MM.1S (cell line): Measurements from ENCODE around the gene NANOGP8.

Experiments used
- DNase-seq: peaks from one replicate; pipeline ENCODE4 v3.0.0-alpha.2; 2015
- H2AFZ ChIP-seq: fragments of 300-600 bp; sonication (generic); 2 replicates; pipeline ENCODE4 v1.6.0; 2016; ENCODE audit warnings: antibody characterized with exemption, low read length
- H3F3A ChIP-seq: fragments of 300-600 bp; sonication (generic); 2 replicates; pipeline ENCODE4 v1.6.1; 2016; ENCODE audit warnings: mild to moderate bottlenecking, antibody characterized with exemption, low read length, moderate library complexity, mixed read lengths; ENCODE audit not compliant: insufficient read depth
- H3K27ac ChIP-seq: fragments of 300-600 bp; sonication (generic); 2 replicates; pipeline ENCODE4 v1.5.1; 2016; ENCODE audit warnings: mild to moderate bottlenecking, low read length
- H3K27me3 ChIP-seq: fragments of 300-600 bp; sonication (generic); replicated peaks from 2 replicates; pipeline ENCODE4 v1.6.0; 2016; ENCODE audit warnings: low read length; ENCODE audit not compliant: insufficient read depth
- H3K36me3 ChIP-seq: fragments of 300-600 bp; sonication (generic); replicated peaks from 2 replicates; pipeline ENCODE4 v1.6.1; 2016; ENCODE audit warnings: mild to moderate bottlenecking, low read length, mixed read lengths; ENCODE audit not compliant: insufficient read depth
- H3K4me1 ChIP-seq: fragments of 300-600 bp; sonication (generic); 2 replicates; pipeline ENCODE4 v1.6.1; 2016; ENCODE audit warnings: low read length, mixed read lengths
- H3K4me2 ChIP-seq: fragments of 300-600 bp; sonication (generic); 2 replicates; pipeline ENCODE4 v1.6.0; 2016; ENCODE audit warnings: low read depth, low read length
- H3K4me3 ChIP-seq: fragments of 300-600 bp; sonication (generic); 2 replicates; pipeline ENCODE4 v1.5.1; 2016; ENCODE audit warnings: low read length, mixed read lengths
- H3K79me2 ChIP-seq: fragments of 300-600 bp; sonication (generic); 2 replicates; pipeline ENCODE4 v1.6.1; 2016; ENCODE audit warnings: mixed run types, low read length, mixed read lengths
- H3K9ac ChIP-seq: fragments of 300-600 bp; sonication (generic); 2 replicates; pipeline ENCODE4 v1.6.1; 2016; ENCODE audit warnings: low read length, mixed read lengths
- H3K9me2 ChIP-seq: fragments of 300-600 bp; sonication (generic); replicated peaks from 2 replicates; pipeline ENCODE4 v1.6.1; 2016; ENCODE audit warnings: mild to moderate bottlenecking, low read length, mixed read lengths; ENCODE audit not compliant: insufficient read depth
- H3K9me3 ChIP-seq: fragments of 300-600 bp; sonication (generic); replicated peaks from 2 replicates; pipeline ENCODE4 v1.6.1; 2016; ENCODE audit warnings: mild to moderate bottlenecking, low read length, mixed read lengths; ENCODE audit not compliant: insufficient read depth
- H4K20me1 ChIP-seq: fragments of 300-600 bp; sonication (generic); 2 replicates; pipeline ENCODE4 v1.6.1; 2016; ENCODE audit warnings: mild to moderate bottlenecking, low read length, moderate library complexity, mixed read lengths; ENCODE audit not compliant: insufficient read depth
- CTCF ChIP-seq: fragments of 300-600 bp; sonication (generic); IDR thresholded peaks from 2 replicates; pipeline ENCODE4 v1.5.1; 2016; ENCODE audit warnings: antibody characterized with exemption, low read length, mixed read lengths
- EZH2 ChIP-seq: fragments of 300-600 bp; sonication (generic); optimal IDR thresholded peaks from 2 replicates; pipeline ENCODE3; 2017; ENCODE audit warnings: low read depth, mild to moderate bottlenecking, antibody characterized with exemption, low read length, mixed read lengths
- EZH2phosphoT487 ChIP-seq: fragments of 300-600 bp; sonication (generic); IDR thresholded peaks from 2 replicates; pipeline ENCODE4 v1.6.1; 2018; ENCODE audit warnings: antibody characterized with exemption, low read length

Gene NANOGP8

GRCh38 chr15:35101335-35101734 lies 16.2 kb upstream of the NANOGP8 start:
- no peaks in the 10 kb centered on the region for H3K27me3 ChIP-seq
- H4K20me1 ChIP-seq = no peaks in the 10 kb centered on the region
- TF ChIP-seq EZH2 (no peak), CTCF (no peak), EZH2phosphoT487 (no peak)
- no peak overlapping the region for H3K27ac ChIP-seq
- no peak overlapping the region for H3K4me2 ChIP-seq
- no peaks in the 10 kb centered on the region for H3F3A ChIP-seq
- H3K36me3 ChIP-seq = no peaks in the 10 kb centered on the region
- no peaks in the 10 kb centered on the region for H3K79me2 ChIP-seq
- no peak overlapping the region for H2AFZ ChIP-seq
- no peaks in the 10 kb centered on the region for H3K9me3 ChIP-seq
- no peak overlapping the region for H3K4me3 ChIP-seq
- H3K4me1 ChIP-seq = no peaks in the 10 kb centered on the region
- no peak for DNase-seq
- H3K9me2 ChIP-seq = no peaks in the 10 kb centered on the region
- no peak overlapping the region for H3K9ac ChIP-seq

GRCh38 chr15:35098737-35099136 lies 13.6 kb upstream of the NANOGP8 start:
- H3K9me2 ChIP-seq = no peaks in the 10 kb centered on the region
- no peak for DNase-seq
- no peak overlapping the region for H2AFZ ChIP-seq
- no peaks in the 10 kb centered on the region for H3K4me1 ChIP-seq
- no peaks in the 10 kb centered on the region for H3K27me3 ChIP-seq
- no peaks in the 10 kb centered on the region for H3K79me2 ChIP-seq
- H3K9me3 ChIP-seq = no peaks in the 10 kb centered on the region
- no peak overlapping the region for H3K4me2 ChIP-seq
- TF ChIP-seq EZH2phosphoT487 (no peak), CTCF (no peak)
- no peaks in the 10 kb centered on the region for H4K20me1 ChIP-seq
- no peak overlapping the region for H3K4me3 ChIP-seq
- no peak overlapping the region for H3K27ac ChIP-seq
- no peaks in the 10 kb centered on the region for H3F3A ChIP-seq
- H3K36me3 ChIP-seq = no peaks in the 10 kb centered on the region
- no peak overlapping the region for H3K9ac ChIP-seq

- Histone ChIP-seq H3K4me1 (no peaks in the 10 kb centered on the region), H3K9me2 (no peaks in the 10 kb centered on the region), H3K79me2 (no peaks in the 10 kb centered on the region), H4K20me1 (no peaks in the 10 kb centered on the region), H3K36me3 (no peaks in the 10 kb centered on the region), H3K9ac (no peak overlapping the region), H3K4me3 (no peak overlapping the region), H3F3A (no peaks in the 10 kb centered on the region), H3K27ac (no peak overlapping the region), H2AFZ (no peak overlapping the region), H3K9me3 (no peaks in the 10 kb centered on the region), H3K4me2 (no peak overlapping the region), H3K27me3 (no peaks in the 10 kb centered on the region)
- DNase-seq = no peak
- TF ChIP-seq CTCF (no peak), EZH2phosphoT487 (no peak), EZH2 (no peak)
Observed at GRCh38 chr15:35095941-35096340, 10.8 kb upstream of the NANOGP8 start.

- no peak overlapping the region for H3K4me2 ChIP-seq
- no peaks in the 10 kb centered on the region for H3K9me2 ChIP-seq
- no peaks in the 10 kb centered on the region for H3F3A ChIP-seq
- TF ChIP-seq EZH2phosphoT487 = no peak
- H3K4me3 ChIP-seq = no peak overlapping the region
- no peaks in the 10 kb centered on the region for H3K27me3 ChIP-seq
- H3K79me2 ChIP-seq = no peaks in the 10 kb centered on the region
- H2AFZ ChIP-seq = no peak overlapping the region
- no peak overlapping the region for H3K9ac ChIP-seq
- H3K4me1 ChIP-seq = no peaks in the 10 kb centered on the region
- no peaks in the 10 kb centered on the region for H3K9me3 ChIP-seq
- H3K36me3 ChIP-seq = no peaks in the 10 kb centered on the region
- H3K27ac ChIP-seq = no peak overlapping the region
- DNase-seq = no peak
- H4K20me1 ChIP-seq = no peaks in the 10 kb centered on the region
Observed at GRCh38 chr15:35092846-35093245, 7.8 kb upstream of the NANOGP8 start.
